Karpas-422 (cell line): ENCODE results near the gene AKAP13. TPM values are rescaled to one million over a fixed set of nuclear protein-coding genes. Genes with fewer than 3 reads are reported as not detected.

Source experiments
- DNase-seq: peaks from one replicate; pipeline ENCODE4 v3.0.0-alpha.2; 2015
- H2AFZ ChIP-seq: fragments of 200-600 bp; sonication (generic); 2 replicates; pipeline ENCODE4 v1.6.1; 2014; ENCODE audit warnings: antibody characterized with exemption, low read length, mixed read lengths
- H3K27ac ChIP-seq: fragments of 200-600 bp; sonication (generic); 2 replicates; pipeline ENCODE4 v1.5.1; 2014; ENCODE audit warnings: mild to moderate bottlenecking, low read length, moderate library complexity
- H3K27me3 ChIP-seq: fragments of 200-600 bp; sonication (generic); 2 replicates; pipeline ENCODE4 v1.6.1; 2014; ENCODE audit warnings: low read length, mixed read lengths
- H3K36me3 ChIP-seq: fragments of 200-600 bp; sonication (generic); 2 replicates; pipeline ENCODE4 v1.6.1; 2014; ENCODE audit warnings: low read length, mixed read lengths; ENCODE audit not compliant: insufficient read depth
- H3K4me1 ChIP-seq: fragments of 200-600 bp; sonication (generic); 2 replicates; pipeline ENCODE4 v1.6.1; 2014; ENCODE audit warnings: mild to moderate bottlenecking, low read length, mixed read lengths
- H3K4me2 ChIP-seq: fragments of 200-600 bp; sonication (generic); 2 replicates; pipeline ENCODE4 v1.6.1; 2014; ENCODE audit warnings: low read length, low read depth, mild to moderate bottlenecking; ENCODE audit not compliant: poor library complexity, severe bottlenecking
- H3K4me3 ChIP-seq: fragments of 200-600 bp; sonication (generic); 2 replicates; pipeline ENCODE4 v1.5.1; 2014; ENCODE audit warnings: mild to moderate bottlenecking, antibody characterized with exemption, low read length, mixed read lengths
- H3K79me2 ChIP-seq: fragments of 200-600 bp; sonication (generic); 2 replicates; pipeline ENCODE4 v1.6.1; 2014; ENCODE audit warnings: mild to moderate bottlenecking, low read length, mixed read lengths
- H3K9ac ChIP-seq: fragments of 200-600 bp; sonication (generic); 2 replicates; pipeline ENCODE4 v1.6.0; 2014; ENCODE audit warnings: low read length
- H3K9me2 ChIP-seq: fragments of 200-600 bp; sonication (generic), shearing (Covaris generic); replicated peaks from 2 replicates; pipeline ENCODE4 v1.6.0; 2014; ENCODE audit warnings: mild to moderate bottlenecking, low read length, moderate library complexity; ENCODE audit not compliant: insufficient read depth
- H3K9me3 ChIP-seq: fragments of 300-700, 200-600 bp; sonication (generic); 2 replicates; pipeline ENCODE4 v1.6.1; 2014; ENCODE audit warnings: low read length, mixed read lengths
- H4K20me1 ChIP-seq: fragments of 200-600 bp; sonication (generic); 2 replicates; pipeline ENCODE4 v1.6.1; 2014; ENCODE audit warnings: mild to moderate bottlenecking, antibody characterized with exemption, low read length, low read depth; ENCODE audit not compliant: insufficient read depth
- total RNA-seq: library from RNA; depleted of rRNA; stranded (reverse); fragments of >200 nt; shearing (Covaris generic); gene quantifications from 2 replicates; pipeline ENCODE4 v1.2.3, GENCODE V29; 2014; ENCODE audit warnings: low replicate concordance

The AKAP13 gene
- total RNA-seq, 1 experiment from 2014 or later = 166 TPM

- peaks cover 51% of the 10 kb centered on the region for H3K36me3 ChIP-seq
- no peak for DNase-seq
- no peak overlapping the region for H3K27ac ChIP-seq
- no peak overlapping the region for H2AFZ ChIP-seq
- H3K4me1 ChIP-seq = no peaks in the 10 kb centered on the region
- no peak overlapping the region for H3K9ac ChIP-seq
- no peaks in the 10 kb centered on the region for H3K27me3 ChIP-seq
- no peaks in the 10 kb centered on the region; the same call in 1 of the 2 replicates for H4K20me1 ChIP-seq
- H3K79me2 ChIP-seq = no peaks in the 10 kb centered on the region; the same call in 1 of the 2 replicates
- no peak overlapping the region for H3K4me2 ChIP-seq
- H3K9me3 ChIP-seq = no peaks in the 10 kb centered on the region
- H3K4me3 ChIP-seq = no peak overlapping the region
- H3K9me2 ChIP-seq = no peaks in the 10 kb centered on the region
These were observed 360.6 kb downstream of the AKAP13 start for GRCh38 chr15:85741021-85741421.

GRCh38 chr15:85741662-85742061, 361.3 kb downstream of the AKAP13 start:
- no peaks in the 10 kb centered on the region for H3K9me3 ChIP-seq
- peaks cover 48% of the 10 kb centered on the region for H3K36me3 ChIP-seq
- no peaks in the 10 kb centered on the region for H3K9me2 ChIP-seq
- H3K4me2 ChIP-seq = no peak overlapping the region
- H4K20me1 ChIP-seq = no peaks in the 10 kb centered on the region; the same call in 1 of the 2 replicates
- H3K79me2 ChIP-seq = no peaks in the 10 kb centered on the region; the same call in 1 of the 2 replicates
- no peak overlapping the region for H3K9ac ChIP-seq
- DNase-seq = no peak
- no peak overlapping the region for H3K27ac ChIP-seq
- no peak overlapping the region for H2AFZ ChIP-seq
- no peaks in the 10 kb centered on the region for H3K4me1 ChIP-seq
- no peaks in the 10 kb centered on the region for H3K27me3 ChIP-seq
- H3K4me3 ChIP-seq = no peak overlapping the region

- no peak overlapping the region for H3K4me3 ChIP-seq
- no peaks in the 10 kb centered on the region for H3K4me1 ChIP-seq
- H3K36me3 ChIP-seq = peaks cover 50% of the 10 kb centered on the region
- no peak for DNase-seq
- H3K9ac ChIP-seq = no peak overlapping the region
- no peaks in the 10 kb centered on the region for H3K27me3 ChIP-seq
- H4K20me1 ChIP-seq = no peaks in the 10 kb centered on the region; the same call in 1 of the 2 replicates
- no peaks in the 10 kb centered on the region; the same call in 1 of the 2 replicates for H3K79me2 ChIP-seq
- no peak overlapping the region for H3K27ac ChIP-seq
- H3K9me3 ChIP-seq = no peaks in the 10 kb centered on the region
- H2AFZ ChIP-seq = no peak overlapping the region
- no peak overlapping the region for H3K4me2 ChIP-seq
- H3K9me2 ChIP-seq = no peaks in the 10 kb centered on the region
These were observed 361.9 kb downstream of the AKAP13 start for GRCh38 chr15:85742186-85742821.

GRCh38 chr15:85743392-85744055, 363.1 kb downstream of the AKAP13 start:
- no peaks in the 10 kb centered on the region; the same call in 1 of the 2 replicates for H4K20me1 ChIP-seq

GRCh38 chr15:85744579-85744978, 364.2 kb downstream of the AKAP13 start:
- Histone ChIP-seq H3K4me1 (no peaks in the 10 kb centered on the region), H2AFZ (no peak overlapping the region), H4K20me1 (no peaks in the 10 kb centered on the region; the same call in 1 of the 2 replicates), H3K79me2 (no peaks in the 10 kb centered on the region), H3K27ac (no peak overlapping the region), H3K9me3 (no peaks in the 10 kb centered on the region), H3K9me2 (no peaks in the 10 kb centered on the region), H3K36me3 (peaks cover 50% of the 10 kb centered on the region), H3K4me2 (no peak overlapping the region), H3K9ac (no peak overlapping the region), H3K4me3 (no peak overlapping the region), H3K27me3 (no peaks in the 10 kb centered on the region)
- no peak for DNase-seq

More at GRCh38 chr15:85743392-85744055, 363.1 kb downstream of the AKAP13 start:
- Histone ChIP-seq H3K79me2 (no peaks in the 10 kb centered on the region), H3K9me2 (no peaks in the 10 kb centered on the region), H3K9me3 (no peaks in the 10 kb centered on the region), H3K36me3 (peaks cover 51% of the 10 kb centered on the region), H3K4me1 (no peaks in the 10 kb centered on the region), H3K27ac (no peak overlapping the region), H3K4me2 (no peak overlapping the region), H2AFZ (no peak overlapping the region), H3K9ac (no peak overlapping the region), H3K4me3 (no peak overlapping the region), H3K27me3 (no peaks in the 10 kb centered on the region)
- DNase-seq = no peak

- peaks cover 45% of the 10 kb centered on the region for H3K36me3 ChIP-seq
- no peaks in the 10 kb centered on the region for H3K4me1 ChIP-seq
- H3K27me3 ChIP-seq = no peaks in the 10 kb centered on the region
- H3K9me3 ChIP-seq = no peaks in the 10 kb centered on the region
- H3K79me2 ChIP-seq = no peaks in the 10 kb centered on the region
- no peak overlapping the region for H3K9ac ChIP-seq
- no peak overlapping the region for H3K4me3 ChIP-seq
- no peak overlapping the region for H3K27ac ChIP-seq
- H3K4me2 ChIP-seq = no peak overlapping the region
- H3K9me2 ChIP-seq = no peaks in the 10 kb centered on the region
- no peak overlapping the region for H2AFZ ChIP-seq
- no peaks in the 10 kb centered on the region; the same call in 1 of the 2 replicates for H4K20me1 ChIP-seq
- no peak for DNase-seq
These were observed 364.6 kb downstream of the AKAP13 start for GRCh38 chr15:85745023-85745422.

- no peaks in the 10 kb centered on the region for H3K4me1 ChIP-seq
- no peaks in the 10 kb centered on the region for H3K9me3 ChIP-seq
- no peak overlapping the region for H3K4me2 ChIP-seq
- H2AFZ ChIP-seq = no peak overlapping the region
- H3K27me3 ChIP-seq = no peaks in the 10 kb centered on the region
- no peak overlapping the region for H3K4me3 ChIP-seq
- no peaks in the 10 kb centered on the region for H3K79me2 ChIP-seq
- H3K9me2 ChIP-seq = no peaks in the 10 kb centered on the region
- no peak for DNase-seq
- peaks cover 41% of the 10 kb centered on the region for H3K36me3 ChIP-seq
- H4K20me1 ChIP-seq = no peaks in the 10 kb centered on the region; the same call in 1 of the 2 replicates
- H3K9ac ChIP-seq = no peak overlapping the region
- H3K27ac ChIP-seq = no peak overlapping the region
These were observed 365.2 kb downstream of the AKAP13 start for GRCh38 chr15:85745525-85746150.

GRCh38 chr15:85746641-85747040, 366.2 kb downstream of the AKAP13 start:
- Histone ChIP-seq H3K9me2 (no peaks in the 10 kb centered on the region), H3K36me3 (peaks cover 36% of the 10 kb centered on the region), H3K4me3 (no peak overlapping the region), H4K20me1 (no peaks in the 10 kb centered on the region; the same call in 1 of the 2 replicates), H3K27ac (no peak overlapping the region), H3K27me3 (no peaks in the 10 kb centered on the region), H2AFZ (no peak overlapping the region), H3K79me2 (no peaks in the 10 kb centered on the region), H3K4me1 (no peaks in the 10 kb centered on the region), H3K4me2 (no peak overlapping the region), H3K9me3 (no peaks in the 10 kb centered on the region), H3K9ac (no peak overlapping the region)
- DNase-seq = no peak
